HepG2 (cell line): ENCODE results near the gene CLEC20A. TPM values are rescaled to one million over a fixed set of nuclear protein-coding genes. Genes with fewer than 3 reads are reported as not detected.

ENCODE experiments used
- GABPB1 ChIP-seq: IDR thresholded peaks from 2 replicates; pipeline ENCODE4 v1.6.1; 2016; ENCODE audit warnings: mild to moderate bottlenecking, missing genetic modification reagents, moderate library complexity, missing compliant biosample characterization
- MBNL3 ChIP-seq: fragments of 250-450 bp; sonication (Bioruptor Pico); conservative IDR thresholded peaks from 2 replicates; pipeline ENCODE4 v1.8.0; 2022; ENCODE audit warnings: mild to moderate bottlenecking, inconsistent platforms
- POLR2G ChIP-seq: fragments of 200-400 bp; formaldehyde crosslinking; IDR thresholded peaks from 2 replicates; pipeline ENCODE4 v1.6.1; 2018; ENCODE audit warnings: mild to moderate bottlenecking, low read depth, low read length, moderate library complexity
- SMAD9 ChIP-seq: sonication (generic); formaldehyde crosslinking; IDR thresholded peaks from 2 replicates; pipeline ENCODE4 v1.5.1; 2020; ENCODE audit warnings: mild to moderate bottlenecking, missing genetic modification reagents
- SOX13 ChIP-seq, 3 experiments: fragments of 450-650 bp in 1 of 3; sonication (generic) in 1 of 3; formaldehyde crosslinking in 1 of 3; IDR thresholded peaks in 2 of 3; conservative IDR thresholded peaks in 1 of 3; 2 replicates each; pipeline versions ENCODE4 v1.5.0 to v1.6.1; 2016 to 2020; ENCODE audit warnings: antibody characterized with exemption in 1 of 3, mild to moderate bottlenecking in 1 of 3, missing compliant biosample characterization in 1 of 3, missing genetic modification reagents in 1 of 3, moderate library complexity in 1 of 3
- ZFP36 ChIP-seq: fragments of 150-350 bp; IDR thresholded peaks from 2 replicates; pipeline ENCODE4 v1.6.1; 2018; ENCODE audit warnings: borderline replicate concordance, low read length, low read depth; ENCODE audit not compliant: partially characterized antibody
- ZFP37 ChIP-seq: sonication (generic); formaldehyde crosslinking; IDR thresholded peaks from 2 replicates; pipeline ENCODE4 v1.4.0; 2020; ENCODE audit warnings: missing genetic modification reagents, borderline replicate concordance
- ZNF333 ChIP-seq: sonication (generic); formaldehyde crosslinking; IDR thresholded peaks from 2 replicates; pipeline ENCODE4 v1.4.0; 2020; ENCODE audit warnings: mild to moderate bottlenecking, missing genetic modification reagents, borderline replicate concordance
- ZNF460 ChIP-seq: sonication (generic); formaldehyde crosslinking; IDR thresholded peaks from 2 replicates; pipeline ENCODE4 v1.5.1; 2020; ENCODE audit warnings: missing genetic modification reagents, mild to moderate bottlenecking, borderline replicate concordance
- ZNF577 ChIP-seq: sonication (generic); formaldehyde crosslinking; IDR thresholded peaks from 2 replicates; pipeline ENCODE4 v1.4.0; 2020; ENCODE audit warnings: mild to moderate bottlenecking, low read depth, missing genetic modification reagents, borderline replicate concordance
- ZNF598 ChIP-seq: sonication (generic); formaldehyde crosslinking; IDR thresholded peaks from 2 replicates; pipeline ENCODE4 v1.5.1; 2020; ENCODE audit warnings: mild to moderate bottlenecking, missing genetic modification reagents, borderline replicate concordance
- polyA plus RNA-seq, 8 experiments: library from polyadenylated mRNA; depleted of rRNA in 3 of 8; stranded (reverse) in 7 of 8; unstranded in 1 of 8; fragments of >200 nt; fragmentation: Illumina TruSeq in 4 of 8; extraction: Trizol in 4 of 8; gene quantifications; 2 replicates each; pipeline versions ENCODE4 v1.2.1 to v1.2.3, GENCODE V29; 2011 to 2016; ENCODE audit warnings: low read depth in 4 of 8, missing spikeins in 1 of 8, mixed read lengths in 1 of 8; ENCODE audit not compliant: insufficient read depth in 1 of 8
- total RNA-seq, 5 experiments: library from RNA; depleted of rRNA; stranded (reverse); fragments of >200 nt; fragmentation: Illumina TruSeq; extraction: Trizol; gene quantifications; 2 replicates each; pipeline ENCODE4 v1.2.3, GENCODE V29; 2016; ENCODE audit warnings: low read depth in 1 of 5
- TF ChIP-seq, protein P1 (sequence below): sonication (generic); formaldehyde crosslinking; IDR thresholded peaks from 2 replicates; pipeline ENCODE4 v1.4.0; 2020; ENCODE audit warnings: low read depth, missing genetic modification reagents
- TF ChIP-seq, protein P2 (sequence below): sonication (generic); formaldehyde crosslinking; IDR thresholded peaks from 2 replicates; pipeline ENCODE4 v1.5.0; 2020; ENCODE audit warnings: missing genetic modification reagents
- TF ChIP-seq, protein P3 (sequence below): fragments of 450-650 bp; IDR thresholded peaks from 2 replicates; pipeline ENCODE4 v1.6.1; 2017; ENCODE audit warnings: mild to moderate bottlenecking
- TF ChIP-seq, protein P4 (sequence below): sonication (generic); formaldehyde crosslinking; IDR thresholded peaks from 2 replicates; pipeline ENCODE4 v1.9.0; 2021; ENCODE audit warnings: missing genetic modification reagents, borderline replicate concordance

The CLEC20A gene
- total and polyA plus RNA-seq, 2 of the 13 experiments (the other 11 are each of a cell fraction or from before 2014, with no cell fraction given): not detected

DNA sequence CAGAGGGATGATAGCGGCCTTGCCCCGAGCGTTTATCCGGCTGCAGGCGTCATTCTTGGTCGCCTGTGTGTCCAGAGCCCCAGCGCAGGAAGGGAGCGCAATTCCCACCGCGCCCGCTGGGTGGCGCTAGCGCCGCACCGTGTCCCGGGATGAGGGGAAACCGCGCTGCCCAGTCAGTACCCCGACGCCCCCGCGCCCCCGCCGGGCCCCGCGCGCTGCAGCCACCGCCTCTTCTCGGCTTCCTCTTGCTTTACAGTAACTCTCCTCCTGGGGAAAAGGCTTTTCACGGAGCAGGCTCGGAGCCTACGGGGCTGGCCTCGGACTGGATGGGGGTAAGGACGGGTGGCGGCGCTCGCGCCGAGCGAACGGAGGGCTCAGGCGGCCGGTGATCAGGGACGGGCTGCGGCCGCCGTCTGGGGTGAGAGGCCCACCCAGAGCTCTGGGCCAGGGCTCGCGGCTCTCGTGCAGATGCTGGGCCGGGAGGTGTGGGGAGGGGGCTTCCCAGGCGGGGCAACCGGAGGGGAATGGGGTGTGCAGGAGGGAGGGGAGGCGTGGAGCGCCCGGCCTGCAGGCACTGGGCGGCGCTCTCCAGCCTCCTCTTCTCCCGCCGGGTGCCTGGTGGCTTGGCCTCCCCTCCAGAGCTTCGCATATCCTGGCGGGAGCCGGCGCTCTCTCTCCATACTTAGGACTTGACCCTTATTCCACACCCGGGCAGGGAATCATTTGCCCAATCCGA lies 46.0 kb upstream of the CLEC20A start (continued):
- TF ChIP-seq ZFP37 (CRISPR knock-in tag) (no peak; the same call in 1 of the 2 replicates), SOX13 (IDR thresholded peaks at IDR 0.05) (no peak), SOX13 (CRISPR knock-in tag; conservative IDR thresholded peaks at IDR 0.05 in 1 of 2, IDR thresholded peaks at IDR 0.05 in 1 of 2) (no peak), ZFP36 (no peak), SMAD9 (CRISPR knock-in tag) (no peak), MBNL3 (no peak), POLR2G (no peak), GABPB1 (CRISPR knock-in tag) (peak; percentile 14; the same call in 1 of the 2 replicates), ZNF577 (CRISPR knock-in tag) (no peak), ZNF460 (no peak), ZNF333 (CRISPR knock-in tag) (no peak), ZNF598 (CRISPR knock-in tag) (no peak)
- TF ChIP-seq, protein P1, sequence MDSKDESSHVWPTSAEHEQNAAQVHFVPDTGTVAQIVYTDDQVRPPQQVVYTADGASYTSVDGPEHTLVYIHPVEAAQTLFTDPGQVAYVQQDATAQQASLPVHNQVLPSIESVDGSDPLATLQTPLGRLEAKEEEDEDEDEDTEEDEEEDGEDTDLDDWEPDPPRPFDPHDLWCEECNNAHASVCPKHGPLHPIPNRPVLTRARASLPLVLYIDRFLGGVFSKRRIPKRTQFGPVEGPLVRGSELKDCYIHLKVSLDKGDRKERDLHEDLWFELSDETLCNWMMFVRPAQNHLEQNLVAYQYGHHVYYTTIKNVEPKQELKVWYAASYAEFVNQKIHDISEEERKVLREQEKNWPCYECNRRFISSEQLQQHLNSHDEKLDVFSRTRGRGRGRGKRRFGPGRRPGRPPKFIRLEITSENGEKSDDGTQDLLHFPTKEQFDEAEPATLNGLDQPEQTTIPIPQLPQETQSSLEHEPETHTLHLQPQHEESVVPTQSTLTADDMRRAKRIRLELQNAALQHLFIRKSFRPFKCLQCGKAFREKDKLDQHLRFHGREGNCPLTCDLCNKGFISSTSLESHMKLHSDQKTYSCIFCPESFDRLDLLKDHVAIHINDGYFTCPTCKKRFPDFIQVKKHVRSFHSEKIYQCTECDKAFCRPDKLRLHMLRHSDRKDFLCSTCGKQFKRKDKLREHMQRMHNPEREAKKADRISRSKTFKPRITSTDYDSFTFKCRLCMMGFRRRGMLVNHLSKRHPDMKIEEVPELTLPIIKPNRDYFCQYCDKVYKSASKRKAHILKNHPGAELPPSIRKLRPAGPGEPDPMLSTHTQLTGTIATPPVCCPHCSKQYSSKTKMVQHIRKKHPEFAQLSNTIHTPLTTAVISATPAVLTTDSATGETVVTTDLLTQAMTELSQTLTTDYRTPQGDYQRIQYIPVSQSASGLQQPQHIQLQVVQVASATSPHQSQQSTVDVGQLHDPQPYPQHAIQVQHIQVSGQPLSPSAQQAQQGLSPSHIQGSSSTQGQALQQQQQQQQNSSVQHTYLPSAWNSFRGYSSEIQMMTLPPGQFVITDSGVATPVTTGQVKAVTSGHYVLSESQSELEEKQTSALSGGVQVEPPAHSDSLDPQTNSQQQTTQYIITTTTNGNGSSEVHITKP: no peak
- TF ChIP-seq, protein P2, sequence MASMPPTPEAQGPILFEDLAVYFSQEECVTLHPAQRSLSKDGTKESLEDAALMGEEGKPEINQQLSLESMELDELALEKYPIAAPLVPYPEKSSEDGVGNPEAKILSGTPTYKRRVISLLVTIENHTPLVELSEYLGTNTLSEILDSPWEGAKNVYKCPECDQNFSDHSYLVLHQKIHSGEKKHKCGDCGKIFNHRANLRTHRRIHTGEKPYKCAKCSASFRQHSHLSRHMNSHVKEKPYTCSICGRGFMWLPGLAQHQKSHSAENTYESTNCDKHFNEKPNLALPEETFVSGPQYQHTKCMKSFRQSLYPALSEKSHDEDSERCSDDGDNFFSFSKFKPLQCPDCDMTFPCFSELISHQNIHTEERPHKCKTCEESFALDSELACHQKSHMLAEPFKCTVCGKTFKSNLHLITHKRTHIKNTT (CRISPR knock-in tag): no peak
- TF ChIP-seq, protein P3, sequence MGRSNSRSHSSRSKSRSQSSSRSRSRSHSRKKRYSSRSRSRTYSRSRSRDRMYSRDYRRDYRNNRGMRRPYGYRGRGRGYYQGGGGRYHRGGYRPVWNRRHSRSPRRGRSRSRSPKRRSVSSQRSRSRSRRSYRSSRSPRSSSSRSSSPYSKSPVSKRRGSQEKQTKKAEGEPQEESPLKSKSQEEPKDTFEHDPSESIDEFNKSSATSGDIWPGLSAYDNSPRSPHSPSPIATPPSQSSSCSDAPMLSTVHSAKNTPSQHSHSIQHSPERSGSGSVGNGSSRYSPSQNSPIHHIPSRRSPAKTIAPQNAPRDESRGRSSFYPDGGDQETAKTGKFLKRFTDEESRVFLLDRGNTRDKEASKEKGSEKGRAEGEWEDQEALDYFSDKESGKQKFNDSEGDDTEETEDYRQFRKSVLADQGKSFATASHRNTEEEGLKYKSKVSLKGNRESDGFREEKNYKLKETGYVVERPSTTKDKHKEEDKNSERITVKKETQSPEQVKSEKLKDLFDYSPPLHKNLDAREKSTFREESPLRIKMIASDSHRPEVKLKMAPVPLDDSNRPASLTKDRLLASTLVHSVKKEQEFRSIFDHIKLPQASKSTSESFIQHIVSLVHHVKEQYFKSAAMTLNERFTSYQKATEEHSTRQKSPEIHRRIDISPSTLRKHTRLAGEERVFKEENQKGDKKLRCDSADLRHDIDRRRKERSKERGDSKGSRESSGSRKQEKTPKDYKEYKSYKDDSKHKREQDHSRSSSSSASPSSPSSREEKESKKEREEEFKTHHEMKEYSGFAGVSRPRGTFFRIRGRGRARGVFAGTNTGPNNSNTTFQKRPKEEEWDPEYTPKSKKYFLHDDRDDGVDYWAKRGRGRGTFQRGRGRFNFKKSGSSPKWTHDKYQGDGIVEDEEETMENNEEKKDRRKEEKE: no peak
- TF ChIP-seq, protein P4, sequence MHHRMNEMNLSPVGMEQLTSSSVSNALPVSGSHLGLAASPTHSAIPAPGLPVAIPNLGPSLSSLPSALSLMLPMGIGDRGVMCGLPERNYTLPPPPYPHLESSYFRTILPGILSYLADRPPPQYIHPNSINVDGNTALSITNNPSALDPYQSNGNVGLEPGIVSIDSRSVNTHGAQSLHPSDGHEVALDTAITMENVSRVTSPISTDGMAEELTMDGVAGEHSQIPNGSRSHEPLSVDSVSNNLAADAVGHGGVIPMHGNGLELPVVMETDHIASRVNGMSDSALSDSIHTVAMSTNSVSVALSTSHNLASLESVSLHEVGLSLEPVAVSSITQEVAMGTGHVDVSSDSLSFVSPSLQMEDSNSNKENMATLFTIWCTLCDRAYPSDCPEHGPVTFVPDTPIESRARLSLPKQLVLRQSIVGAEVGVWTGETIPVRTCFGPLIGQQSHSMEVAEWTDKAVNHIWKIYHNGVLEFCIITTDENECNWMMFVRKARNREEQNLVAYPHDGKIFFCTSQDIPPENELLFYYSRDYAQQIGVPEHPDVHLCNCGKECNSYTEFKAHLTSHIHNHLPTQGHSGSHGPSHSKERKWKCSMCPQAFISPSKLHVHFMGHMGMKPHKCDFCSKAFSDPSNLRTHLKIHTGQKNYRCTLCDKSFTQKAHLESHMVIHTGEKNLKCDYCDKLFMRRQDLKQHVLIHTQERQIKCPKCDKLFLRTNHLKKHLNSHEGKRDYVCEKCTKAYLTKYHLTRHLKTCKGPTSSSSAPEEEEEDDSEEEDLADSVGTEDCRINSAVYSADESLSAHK (CRISPR knock-in tag): peak; percentile 5; the same call in 1 of the 2 replicates
